Measurements from ENCODE around the gene TNFRSF12A.

Gene TNFRSF12A

GRCh38 chr16:3020247-3020603 lies at the start of gene TNFRSF12A:
Gene TNFRSF12A, plus strand, starts transcription at chr16:3020368. Its CDS starts 30 bp downstream, at chr16:3020398.
- peak in 1 of 2 donors; percentile 53 for DNase-seq (ENCODE audit: low read depth in 2 of 2)

- DNase-seq (ENCODE audit: low read depth in 2 of 2): no peak
Measured at GRCh38 chr16:2970563-2970962, 49.6 kb upstream of the TNFRSF12A start.

DNA sequence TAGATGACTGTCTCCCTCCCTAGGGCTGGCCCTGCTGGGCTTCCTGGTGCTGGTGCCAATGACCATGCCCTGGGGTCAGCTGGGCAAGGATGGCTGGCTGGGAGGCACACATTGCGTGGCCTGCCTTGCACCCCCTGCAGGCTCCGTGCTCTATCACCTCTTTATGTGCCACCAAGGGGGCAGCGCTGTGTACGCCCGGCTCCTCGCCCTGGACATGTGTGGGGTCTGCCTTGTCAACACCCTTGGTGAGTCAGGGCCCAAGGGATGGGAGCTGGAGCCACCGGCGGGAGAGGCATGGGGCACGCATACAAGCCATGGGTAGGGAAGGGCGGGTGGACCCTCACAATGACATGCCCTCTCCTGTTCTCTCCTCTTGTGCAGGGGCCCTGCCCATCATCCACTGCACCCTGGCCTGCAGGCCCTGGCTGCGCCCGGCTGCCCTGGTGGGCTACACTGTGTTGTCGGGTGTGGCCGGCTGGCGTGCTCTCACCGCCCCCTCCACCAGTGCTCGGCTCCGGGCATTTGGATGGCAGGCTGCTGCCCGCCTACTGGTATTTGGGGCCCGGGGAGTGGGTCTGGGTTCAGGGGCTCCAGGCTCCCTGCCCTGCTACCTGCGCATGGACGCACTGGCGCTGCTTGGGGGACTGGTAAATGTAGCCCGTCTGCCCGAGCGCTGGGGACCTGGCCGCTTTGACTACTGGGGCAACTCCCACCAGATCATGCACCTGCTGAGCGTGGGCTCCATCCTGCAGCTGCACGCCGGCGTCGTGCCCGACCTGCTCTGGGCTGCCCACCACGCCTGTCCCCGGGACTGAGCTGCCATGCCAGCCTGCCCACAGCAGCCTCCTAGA lies 48.8 kb upstream of the TNFRSF12A start:
- no peak for DNase-seq (ENCODE audit: low read depth in 2 of 2)

GRCh38 chr16:2971985-2972784 lies 48.0 kb upstream of the TNFRSF12A start:
- no peak for DNase-seq (ENCODE audit: low read depth in 2 of 2)

GRCh38 chr16:2973093-2973492 lies 47.1 kb upstream of the TNFRSF12A start:
- DNase-seq (ENCODE audit: low read depth in 2 of 2): no peak

DNA sequence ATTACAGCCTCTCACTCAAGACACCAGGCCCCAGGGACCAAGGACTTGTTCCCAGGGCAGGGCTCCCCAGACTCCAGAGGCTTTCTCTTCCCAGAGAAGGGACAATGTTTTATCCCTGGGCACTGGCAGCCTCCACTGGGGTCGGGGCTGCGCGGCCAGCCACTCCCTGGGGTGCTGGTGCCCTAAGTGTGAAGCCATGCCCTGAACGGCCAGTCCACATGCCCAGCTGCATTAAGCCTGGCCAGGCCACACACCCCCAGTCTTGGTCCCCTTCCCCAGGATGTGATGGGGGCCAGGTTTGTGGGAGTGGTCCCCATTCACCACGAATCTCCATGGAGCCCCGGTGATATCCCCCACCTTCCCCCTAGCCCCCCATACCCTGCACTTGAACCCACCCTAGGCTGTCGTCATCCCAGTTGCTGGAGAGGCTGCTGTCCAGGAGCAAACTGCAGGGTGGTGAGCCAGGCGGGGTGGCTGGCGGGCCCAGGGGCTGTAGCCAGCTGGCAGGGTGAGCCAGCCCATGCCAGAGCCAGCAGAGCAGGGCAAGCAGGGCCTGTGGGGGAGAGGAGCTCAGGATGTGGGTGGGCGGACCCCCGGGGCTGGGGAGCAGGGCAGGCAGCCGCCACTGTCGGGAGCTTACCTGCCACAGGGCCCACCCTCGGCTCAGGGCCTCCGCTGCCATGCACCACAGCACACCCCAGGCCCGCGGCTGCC lies 46.4 kb upstream of the TNFRSF12A start:
- DNase-seq (ENCODE audit: low read depth in 2 of 2): no peak

DNA sequence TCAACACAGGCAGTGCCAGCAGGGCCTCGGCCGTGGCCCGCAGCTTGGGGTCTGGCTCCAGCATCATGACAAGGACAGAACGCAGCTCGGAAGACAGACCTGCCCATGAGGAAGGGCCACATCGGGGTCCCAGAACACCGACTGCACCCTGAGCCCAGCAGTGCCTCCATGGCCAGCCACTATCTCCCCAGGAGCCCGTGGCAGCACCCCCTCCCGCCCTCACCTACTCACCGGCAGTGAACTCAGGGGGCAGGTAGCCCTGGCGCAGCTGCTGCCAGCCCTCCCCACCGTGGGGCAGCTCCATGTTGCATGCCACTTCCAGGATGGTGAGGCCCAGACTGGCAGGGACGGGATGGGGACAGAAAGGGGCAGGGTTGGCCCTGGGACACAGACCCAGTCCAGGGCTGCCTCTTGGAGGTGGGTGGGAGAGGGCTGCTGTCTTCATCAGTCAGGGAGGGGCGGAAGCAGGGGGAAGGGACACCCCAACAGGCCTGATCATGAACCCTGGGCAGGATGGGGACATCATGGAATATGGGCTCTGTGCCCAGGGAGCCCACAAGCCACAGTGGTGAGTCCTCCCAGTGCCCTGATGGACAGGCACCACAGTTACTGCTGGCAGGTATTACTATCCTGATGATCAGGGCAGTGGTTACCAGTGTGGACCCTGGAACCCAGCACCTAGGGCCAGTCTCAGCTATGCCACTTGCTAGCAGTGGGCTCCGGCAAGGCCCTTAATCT lies 45.7 kb upstream of the TNFRSF12A start:
- DNase-seq (ENCODE audit: low read depth in 2 of 2): no peak

GRCh38 chr16:2975161-2975795 lies 44.9 kb upstream of the TNFRSF12A start:
- DNase-seq (ENCODE audit: low read depth in 2 of 2): no peak

DNA sequence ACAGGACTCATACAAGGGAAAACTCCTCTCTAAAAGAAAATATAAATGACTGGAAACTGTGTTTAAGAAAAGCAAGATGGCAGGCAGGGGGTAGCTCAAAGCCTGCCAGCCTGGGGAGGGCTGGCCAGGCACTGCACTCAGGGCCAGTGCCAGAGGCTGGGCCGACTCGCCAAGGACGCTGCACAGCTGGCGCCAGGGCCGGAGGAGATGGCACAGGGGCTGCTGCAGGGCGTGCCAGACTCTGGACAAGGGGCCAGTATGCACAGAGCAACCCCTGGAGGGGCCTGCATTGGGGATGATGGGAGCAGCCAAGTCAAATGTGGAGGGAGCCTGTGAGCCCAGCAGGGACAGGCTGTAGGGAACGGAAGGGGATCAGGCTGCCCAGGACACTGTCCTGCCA lies 44.0 kb upstream of the TNFRSF12A start:
- no peak for DNase-seq (ENCODE audit: low read depth in 2 of 2)

DNA sequence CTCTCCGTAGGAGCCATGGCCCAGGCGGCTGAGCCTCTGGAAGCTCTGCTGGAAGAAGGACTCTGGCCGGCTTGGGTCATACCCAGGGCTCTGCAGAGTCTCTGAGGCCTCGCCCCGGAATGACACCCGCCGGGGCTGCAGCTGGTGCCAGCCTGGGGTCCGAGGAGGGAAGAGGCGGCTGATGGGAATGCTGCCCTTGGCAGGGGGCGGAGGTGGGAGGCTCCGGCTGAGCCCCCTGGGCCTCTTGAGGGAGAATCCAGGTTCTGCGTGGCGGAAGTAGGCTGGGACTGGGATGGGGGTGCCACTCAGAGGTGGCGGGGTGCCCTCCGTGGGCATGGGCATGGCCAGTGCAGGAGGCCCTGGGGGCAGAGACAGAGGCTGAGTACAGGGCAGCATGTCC lies 43.5 kb upstream of the TNFRSF12A start:
- DNase-seq (ENCODE audit: low read depth in 2 of 2): no peak

DNA sequence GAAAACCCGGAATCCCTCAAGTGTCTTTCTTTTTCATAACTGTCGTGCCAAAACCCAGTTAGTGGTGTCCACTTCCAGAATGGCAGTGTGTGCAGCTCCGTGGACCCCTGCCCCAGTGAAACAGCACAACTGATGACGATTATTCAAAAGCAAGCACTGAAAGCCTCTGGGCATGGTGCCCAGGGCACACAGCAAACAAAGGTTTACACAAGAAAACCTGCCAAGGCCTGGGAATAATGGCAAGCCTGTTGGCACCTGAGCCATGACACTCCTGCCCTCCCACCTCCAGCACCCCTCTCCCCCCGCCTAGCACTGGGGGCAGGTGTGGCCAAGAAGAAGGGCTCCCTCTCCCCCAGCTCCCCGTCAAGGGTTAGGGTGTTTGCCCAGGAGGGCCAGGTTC lies 42.7 kb upstream of the TNFRSF12A start:
- DNase-seq (ENCODE audit: low read depth in 2 of 2): no peak

DNA sequence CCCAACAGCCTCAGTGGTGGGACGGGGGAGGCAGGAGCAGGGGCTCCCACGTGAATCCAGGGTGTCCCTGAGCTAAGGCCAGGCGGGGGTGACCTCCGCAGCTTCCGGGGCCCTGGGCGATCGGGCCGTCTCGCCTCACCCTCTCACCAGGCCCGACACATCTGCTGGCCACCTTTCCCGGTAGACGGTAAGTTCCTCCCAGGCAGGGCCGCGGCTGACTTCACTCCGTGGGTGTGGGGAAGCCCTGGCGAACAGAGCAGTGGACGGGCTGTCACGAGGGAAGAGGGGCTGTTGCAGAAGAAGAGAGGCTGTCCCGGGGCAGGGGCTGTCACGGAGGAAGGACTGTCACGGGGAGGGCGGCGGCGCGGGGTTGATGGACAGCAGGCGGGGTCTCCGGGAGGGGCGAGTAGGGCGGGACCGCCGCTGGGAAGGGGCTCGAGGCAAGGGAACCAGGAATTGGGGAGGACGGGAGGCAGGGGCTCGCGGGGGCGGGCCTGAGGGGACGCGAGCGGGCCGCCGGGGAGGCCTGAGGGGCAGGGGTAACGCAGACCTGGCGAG lies 40.4 kb upstream of the TNFRSF12A start:
- no peak for DNase-seq (ENCODE audit: low read depth in 2 of 2)

DNA sequence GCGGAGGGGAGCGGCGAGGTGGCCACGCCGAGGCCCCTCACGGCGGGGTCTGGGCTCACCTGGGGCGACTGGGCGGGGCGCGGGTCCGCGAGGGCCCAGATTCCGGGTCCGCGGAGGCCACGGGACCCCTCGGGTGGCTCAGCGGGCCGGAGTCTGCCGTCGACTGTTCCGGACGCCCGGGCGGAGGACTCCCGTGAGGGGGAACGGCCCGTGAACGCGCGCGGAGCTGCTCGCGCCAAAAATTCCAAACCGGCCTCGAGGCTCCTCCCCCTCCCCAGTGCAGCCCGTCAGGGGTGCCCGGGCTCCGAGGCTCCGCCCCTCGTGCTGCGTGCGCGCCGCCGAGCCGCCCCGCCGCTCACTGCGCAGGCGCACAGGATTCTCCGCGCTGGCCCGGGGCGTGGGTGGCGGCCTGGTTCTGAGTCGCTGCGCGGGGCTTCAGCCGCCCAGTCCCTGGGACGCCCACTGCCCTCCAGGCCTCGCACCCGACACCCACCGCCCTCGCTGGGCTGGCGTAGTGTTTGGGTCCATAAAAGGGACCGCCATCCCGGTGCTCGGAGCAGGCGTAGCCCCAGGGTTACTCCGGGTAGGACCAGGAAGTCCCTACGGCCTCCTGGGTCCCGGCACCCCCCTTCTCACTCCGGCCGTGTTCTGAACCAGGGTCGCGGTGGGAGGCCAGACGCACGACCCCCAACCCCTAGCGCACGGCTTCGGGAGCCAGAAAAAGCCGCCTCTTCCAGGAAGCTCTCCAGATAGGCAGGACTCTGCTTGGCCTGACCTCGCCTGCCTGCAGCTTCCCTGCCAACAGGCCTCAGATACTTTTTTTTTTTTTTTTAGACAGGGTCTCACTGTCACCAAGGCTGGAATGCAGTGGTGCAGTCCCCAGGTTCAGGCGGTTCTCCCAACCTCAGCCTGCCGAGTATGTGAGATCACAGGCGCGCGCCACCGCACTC lies 39.7 kb upstream of the TNFRSF12A start, which contains the start of gene PKMYT1:
PKMYT1 (minus strand) TSS at position 220 of the 950 bp plus-strand sequence. CDS start 789 bp downstream, outside the sequence.
- peak; percentile 84 to 94 for DNase-seq (ENCODE audit: low read depth in 2 of 2)

GRCh38 chr16:2981177-2981898 lies 38.8 kb upstream of the TNFRSF12A start:
- DNase-seq (ENCODE audit: low read depth in 2 of 2): no peak

GRCh38 chr16:2981899-2982250 lies 38.3 kb upstream of the TNFRSF12A start:
- DNase-seq (ENCODE audit: low read depth in 2 of 2): no peak

- no peak for DNase-seq (ENCODE audit: low read depth in 2 of 2)
Measured at GRCh38 chr16:2982402-2982801, 37.8 kb upstream of the TNFRSF12A start.

DNA sequence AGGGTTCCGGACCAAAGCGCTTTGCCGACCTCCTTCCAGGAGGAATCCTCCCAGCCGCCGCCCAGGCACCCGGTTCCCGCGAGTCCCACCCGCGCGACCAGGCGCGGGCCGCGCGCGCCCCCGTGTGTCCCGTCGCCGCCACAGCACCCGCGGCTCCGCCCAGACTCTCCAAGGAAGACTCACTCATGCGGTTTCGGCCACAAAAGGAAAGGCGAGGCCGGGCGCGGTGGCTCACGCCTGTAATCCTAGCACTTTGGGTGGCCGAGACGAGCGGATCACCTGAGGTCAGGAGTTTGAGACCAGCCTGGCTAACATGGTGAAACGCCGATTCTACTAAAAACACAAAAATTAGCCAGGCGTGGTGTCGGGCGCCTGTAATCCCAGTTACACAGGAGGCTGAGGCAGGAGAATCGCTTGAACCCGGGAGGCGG lies 36.4 kb upstream of the TNFRSF12A start:
- DNase-seq (ENCODE audit: low read depth in 2 of 2): no peak

GRCh38 chr16:2985462-2985861 lies 34.7 kb upstream of the TNFRSF12A start:
- DNase-seq (ENCODE audit: low read depth in 2 of 2): no peak

GRCh38 chr16:2985893-2986355 lies 34.2 kb upstream of the TNFRSF12A start:
- no peak for DNase-seq (ENCODE audit: low read depth in 2 of 2)

Measured in stimulated activated CD8-positive, alpha-beta memory T cell treated with anti-CD3 and anti-CD28 coated beads, Interleukin-15, amount 100 ng/mL, for 4 hours (primary cell).